ENCODE data around the gene SEMA5A.
"Not testable (repeated sequence)": the region's sequence is repeated elsewhere in the genome, so short reads cannot be mapped to it uniquely, and the experiment has no call there.

SEMA5A gene

DNA sequence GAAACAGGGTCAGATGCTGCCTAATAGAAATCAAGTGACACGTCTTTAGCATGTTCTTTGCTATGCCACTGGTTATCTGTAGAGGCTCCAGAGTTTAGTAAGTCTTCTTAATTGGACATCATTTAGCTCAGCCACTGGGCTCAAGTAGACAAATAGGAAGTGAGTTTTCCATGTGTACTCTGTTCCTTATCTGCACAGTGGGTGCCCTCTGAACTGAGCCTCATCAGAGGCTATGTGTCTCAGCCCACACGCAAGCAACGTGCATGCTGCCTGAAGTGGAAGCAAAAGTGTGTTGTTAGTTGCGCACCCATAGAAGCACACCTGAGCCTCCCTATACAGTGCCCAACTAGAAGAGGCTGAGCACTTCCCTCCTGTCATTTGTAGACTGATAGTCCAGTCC lies 134.7 kb downstream of the SEMA5A start:
- in situ Hi-C loops (cut with MboI; ENCODE audit: low sequenced_read_pairs) = no loop called here

DNA sequence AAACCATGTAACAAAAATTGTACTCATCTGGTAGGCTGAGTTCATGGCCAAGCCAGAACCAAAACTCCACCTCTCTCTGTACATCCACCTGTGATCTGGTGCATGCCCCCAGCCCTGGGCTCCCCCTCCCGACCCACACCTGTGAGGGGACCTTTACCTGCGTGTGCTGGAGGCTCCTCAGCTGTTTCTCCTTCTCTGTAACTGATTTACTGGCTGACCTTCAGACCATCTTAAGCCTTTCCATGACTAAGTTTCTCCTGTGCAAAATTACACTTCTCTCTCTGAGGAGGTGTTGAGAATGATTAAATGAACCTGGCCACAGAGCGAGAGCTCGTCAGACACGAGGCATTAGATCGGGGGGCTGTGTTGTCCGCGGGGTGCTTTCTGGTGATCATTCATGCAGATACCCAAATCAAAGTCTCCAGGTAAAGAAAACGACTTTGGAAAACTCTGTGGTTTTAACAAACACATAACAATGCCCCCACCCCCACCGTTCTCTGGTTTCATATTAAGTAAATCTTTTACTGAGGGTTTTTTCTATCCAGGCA lies 136.4 kb downstream of the SEMA5A start:
- in situ Hi-C loops (cut with MboI; ENCODE audit: low sequenced_read_pairs) = no loop called here

DNA sequence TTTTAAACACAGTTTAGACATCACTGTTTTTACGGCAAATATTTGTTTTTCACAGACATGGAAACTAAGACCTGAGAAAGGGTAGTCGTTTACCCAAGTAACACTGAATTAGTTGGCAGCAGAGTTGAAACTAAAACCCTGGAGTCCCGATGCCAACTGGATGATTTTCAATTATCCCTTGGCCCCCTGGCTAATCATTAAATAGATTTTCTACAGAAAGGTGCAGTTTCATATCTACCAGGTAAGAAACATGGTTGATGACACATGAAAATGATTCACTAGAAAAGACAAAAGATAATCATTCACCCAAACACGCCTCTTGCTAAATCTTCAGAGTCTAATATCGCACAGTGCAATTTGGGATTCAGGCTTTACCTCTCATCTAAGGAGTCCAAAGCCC lies 136.9 kb downstream of the SEMA5A start:
- in situ Hi-C loops (cut with MboI; ENCODE audit: low sequenced_read_pairs) = no loop called here

DNA sequence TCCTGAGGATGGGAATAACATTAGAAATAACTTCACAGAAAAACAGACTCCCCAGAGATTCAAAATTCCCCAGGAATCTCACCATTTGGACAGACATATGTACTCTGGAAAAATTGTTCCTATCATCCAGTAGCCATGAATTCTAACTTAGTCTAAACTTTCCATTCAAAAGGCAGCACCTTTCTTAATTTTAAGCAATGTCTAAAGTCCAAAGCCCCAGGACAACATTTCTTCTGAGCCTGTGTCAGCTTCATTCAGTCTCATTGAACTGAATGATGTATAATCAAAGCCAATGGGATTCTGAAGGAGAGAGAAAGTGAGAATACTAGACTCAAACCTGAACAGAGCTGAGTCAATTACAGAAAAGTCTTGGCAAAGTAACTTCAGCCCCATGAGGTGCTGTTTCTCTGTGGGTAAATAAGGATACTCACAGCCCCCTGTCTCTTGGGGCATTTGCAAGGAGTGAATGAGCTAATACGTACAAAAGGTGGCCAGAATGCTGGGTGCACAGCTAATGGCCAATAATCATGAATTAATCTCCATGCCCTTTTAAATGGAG lies 140.6 kb downstream of the SEMA5A start:
- in situ Hi-C loops (cut with MboI; ENCODE audit: low sequenced_read_pairs) = no loop called here

DNA sequence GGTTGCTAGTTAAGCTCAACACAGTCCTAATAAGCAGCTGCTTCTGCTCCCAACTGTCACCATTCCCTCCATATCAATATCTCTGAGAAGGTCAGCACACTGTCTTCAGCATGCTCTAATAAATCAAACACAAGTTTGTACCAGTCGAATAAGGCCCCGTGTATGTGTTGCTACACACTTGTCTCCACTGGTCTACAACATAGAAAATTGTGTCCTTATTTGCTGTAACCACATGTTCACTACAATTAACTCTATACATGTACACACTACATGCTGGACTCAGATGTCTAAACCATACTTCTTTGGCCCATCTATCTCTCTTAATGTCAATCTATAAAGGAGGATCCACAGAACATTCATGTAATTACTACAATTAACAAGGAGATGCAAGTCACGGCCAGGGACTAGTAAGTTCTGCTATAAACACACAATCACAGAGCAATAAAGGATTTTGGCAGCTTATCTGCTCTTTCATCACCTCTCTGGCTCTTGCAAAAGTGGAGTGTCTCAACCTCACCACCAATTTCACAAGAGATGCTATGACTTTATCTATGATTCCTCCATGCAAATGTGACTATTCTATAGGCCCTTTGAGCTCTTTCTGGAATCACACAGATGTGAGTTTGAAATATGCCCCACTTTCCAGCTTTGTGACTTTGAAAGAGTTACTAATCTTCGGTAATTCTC lies 143.9 kb downstream of the SEMA5A start:
- in situ Hi-C loops (cut with MboI; ENCODE audit: low sequenced_read_pairs) = no loop called here

DNA sequence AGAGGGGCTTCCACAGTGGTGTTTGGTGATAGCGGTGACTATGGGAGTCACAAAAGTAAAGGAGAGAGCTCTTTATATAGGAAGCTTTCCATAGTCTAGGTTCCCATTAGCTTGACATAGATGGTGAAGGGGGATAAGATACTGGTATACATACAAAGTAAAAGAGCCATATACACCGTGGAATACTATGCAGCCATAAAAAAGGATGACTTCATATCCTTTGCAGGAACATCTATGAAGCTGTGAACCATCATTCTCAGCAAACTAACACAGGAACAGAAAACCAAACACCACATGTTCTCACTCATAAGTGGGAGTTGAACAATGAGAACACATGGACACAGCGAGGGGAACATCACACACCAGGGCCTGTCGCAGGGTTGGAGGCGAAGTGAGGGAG lies 146.1 kb downstream of the SEMA5A start:
- in situ Hi-C loops (cut with MboI; ENCODE audit: low sequenced_read_pairs) = not testable (repeated sequence)

DNA sequence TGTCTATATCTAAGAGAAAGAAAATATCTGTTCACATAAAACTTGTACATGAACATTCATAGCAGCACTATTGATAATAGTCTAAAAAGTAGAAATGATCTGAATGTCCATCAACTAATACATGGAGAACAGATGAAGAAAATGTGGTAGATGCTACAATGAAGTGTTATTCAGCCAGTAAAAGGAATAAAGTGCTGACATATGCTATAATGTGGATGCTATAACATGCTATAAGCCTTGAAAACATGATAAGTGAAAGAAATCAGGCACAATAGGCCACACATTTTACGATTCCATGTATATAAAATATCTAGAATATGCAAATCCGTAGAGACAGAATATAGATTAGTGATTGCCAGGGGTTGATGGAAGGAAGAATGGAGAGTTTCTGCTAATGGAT lies 146.8 kb downstream of the SEMA5A start:
- in situ Hi-C loops (cut with MboI; ENCODE audit: low sequenced_read_pairs) = no loop called here

DNA sequence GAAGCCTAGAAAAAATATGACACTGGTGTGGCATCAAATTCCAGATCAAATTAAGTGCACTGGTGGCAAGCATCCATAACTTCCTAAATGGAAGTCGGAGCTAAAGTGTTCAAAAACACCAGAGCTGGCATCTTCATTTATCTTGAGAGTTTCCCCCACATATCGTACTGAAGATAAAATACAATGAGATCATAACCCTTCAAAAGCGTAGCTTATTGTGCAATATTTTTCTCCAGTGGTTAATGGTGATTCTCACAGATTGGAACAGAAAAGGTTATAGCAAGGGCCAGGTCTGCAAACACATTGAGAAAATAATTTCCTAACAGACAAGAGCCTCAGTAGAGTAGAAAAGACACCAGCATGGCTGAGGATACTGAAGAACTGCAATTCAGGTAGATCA lies 147.6 kb downstream of the SEMA5A start:
- in situ Hi-C loops (cut with MboI; ENCODE audit: low sequenced_read_pairs) = no loop called here

DNA sequence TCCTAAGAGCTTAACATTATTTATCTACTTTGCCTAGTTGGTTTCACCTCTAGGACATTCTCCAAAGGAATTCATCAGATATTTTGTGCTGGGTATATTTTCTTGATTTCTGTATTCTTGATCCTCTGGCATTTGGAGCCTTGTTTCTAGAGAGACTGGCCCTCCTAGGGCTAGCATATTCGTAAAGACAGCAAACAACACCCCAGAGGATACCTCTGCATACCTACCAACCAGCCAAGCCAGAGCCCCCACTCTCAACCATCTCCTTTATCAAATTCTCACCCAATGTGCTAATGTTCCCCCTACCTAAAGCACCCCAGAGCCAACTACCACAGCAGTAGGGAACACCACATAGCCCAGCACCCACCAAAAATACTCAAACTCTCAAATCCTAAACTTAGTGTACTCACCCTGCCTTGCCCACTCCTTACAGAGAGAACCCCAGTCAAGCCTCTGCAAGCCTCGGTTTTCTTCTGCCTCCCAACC lies 149.5 kb downstream of the SEMA5A start:
- in situ Hi-C loops (cut with MboI; ENCODE audit: low sequenced_read_pairs) = no loop called here

DNA sequence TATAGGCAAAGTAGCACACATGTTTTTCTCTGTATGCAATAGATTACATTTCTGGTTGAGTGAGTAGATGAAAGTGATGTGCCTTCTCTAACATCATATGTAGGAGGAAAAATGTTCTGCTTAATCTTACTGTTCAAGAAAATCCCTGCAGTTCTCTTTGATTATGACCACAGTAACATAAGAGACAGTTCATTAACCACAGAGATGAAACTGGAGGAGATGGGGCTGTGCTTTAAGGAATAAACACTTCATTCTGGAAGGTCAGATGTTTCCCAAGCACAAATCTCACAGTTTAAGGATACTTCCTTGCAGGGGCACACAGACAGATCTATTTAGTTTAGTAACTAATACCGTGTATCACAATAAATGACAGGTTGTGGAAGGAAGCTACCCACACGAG lies 150.2 kb downstream of the SEMA5A start:
- in situ Hi-C loops (cut with MboI; ENCODE audit: low sequenced_read_pairs) = no loop called here

DNA sequence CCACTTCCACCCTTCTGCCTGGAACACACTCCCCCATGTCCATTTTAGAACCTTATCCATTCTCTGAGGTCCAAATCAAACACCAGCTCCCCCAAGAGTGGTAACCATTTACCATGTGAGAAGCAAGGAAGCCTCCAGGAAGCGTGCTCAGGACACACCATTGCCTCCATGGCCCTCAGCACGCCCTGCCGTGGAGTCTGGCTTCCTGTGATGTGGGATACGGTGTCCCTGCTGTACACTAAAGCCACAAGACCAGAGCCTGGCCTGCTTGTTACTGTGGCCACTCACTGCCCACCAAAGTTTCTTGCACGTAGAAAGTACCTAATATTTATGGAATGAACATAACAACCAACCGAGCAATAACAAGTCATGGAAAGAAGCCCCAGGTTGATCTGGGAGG lies 151.7 kb downstream of the SEMA5A start:
- in situ Hi-C loops (cut with MboI; ENCODE audit: low sequenced_read_pairs) = no loop called here

DNA sequence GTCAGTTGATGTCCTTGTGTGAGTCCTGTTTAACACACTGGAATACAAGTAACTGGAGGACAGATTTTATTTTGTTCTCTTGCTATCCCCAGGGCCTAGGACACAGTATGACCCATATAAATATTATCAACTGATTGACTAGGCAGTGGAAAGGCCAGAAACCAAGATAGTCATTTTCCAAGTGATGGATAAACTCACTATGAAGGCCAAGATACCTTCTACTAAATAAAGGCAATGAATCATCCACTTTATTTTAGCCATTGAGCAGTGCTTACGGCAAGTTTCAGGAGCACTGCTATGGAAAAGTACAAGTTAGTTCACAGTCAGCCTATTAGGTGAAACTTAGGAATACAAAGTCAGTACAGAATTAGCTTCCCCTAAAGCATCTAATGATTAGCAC lies 153.2 kb downstream of the SEMA5A start:
- in situ Hi-C loops (cut with MboI; ENCODE audit: low sequenced_read_pairs) = no loop called here

DNA sequence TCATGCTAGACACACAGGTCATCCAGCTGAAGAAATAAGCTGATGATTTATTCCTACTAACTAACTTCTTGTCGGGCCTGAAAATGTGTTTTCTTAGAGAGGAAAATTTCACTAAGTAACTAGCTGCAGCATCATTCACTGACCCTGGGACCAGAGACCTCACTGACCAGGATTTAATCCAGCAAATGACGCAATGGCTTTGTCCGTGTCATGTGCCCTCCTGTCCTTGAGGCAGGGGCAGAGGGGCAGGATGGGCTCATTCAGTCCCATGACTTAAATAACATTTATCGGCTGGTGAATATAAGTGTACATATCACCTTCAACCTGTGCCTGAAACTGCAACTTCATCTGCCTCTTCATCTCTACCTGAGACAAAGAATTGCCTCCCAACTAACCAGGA lies 154.8 kb downstream of the SEMA5A start:
- in situ Hi-C loops (cut with MboI; ENCODE audit: low sequenced_read_pairs) = no loop called here

DNA sequence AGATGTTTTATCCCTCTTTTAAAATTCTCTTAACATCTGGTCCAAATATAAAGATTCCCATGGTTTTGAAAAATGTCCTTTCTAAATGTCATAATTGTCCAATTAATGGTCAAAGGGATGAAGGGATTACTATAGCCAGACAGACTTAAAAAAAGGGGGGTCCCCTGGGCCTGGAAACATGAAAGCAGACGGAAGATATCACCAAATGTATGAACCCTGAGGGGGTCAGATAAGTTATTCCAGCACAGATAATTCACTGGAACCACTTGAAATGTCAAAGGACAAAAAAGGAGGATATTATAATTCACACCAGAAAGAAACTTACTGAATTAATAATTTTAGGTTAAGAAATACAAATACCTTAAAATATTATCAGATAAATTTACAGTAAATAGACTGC lies 155.8 kb downstream of the SEMA5A start:
- in situ Hi-C loops (cut with MboI; ENCODE audit: low sequenced_read_pairs) = no loop called here

DNA sequence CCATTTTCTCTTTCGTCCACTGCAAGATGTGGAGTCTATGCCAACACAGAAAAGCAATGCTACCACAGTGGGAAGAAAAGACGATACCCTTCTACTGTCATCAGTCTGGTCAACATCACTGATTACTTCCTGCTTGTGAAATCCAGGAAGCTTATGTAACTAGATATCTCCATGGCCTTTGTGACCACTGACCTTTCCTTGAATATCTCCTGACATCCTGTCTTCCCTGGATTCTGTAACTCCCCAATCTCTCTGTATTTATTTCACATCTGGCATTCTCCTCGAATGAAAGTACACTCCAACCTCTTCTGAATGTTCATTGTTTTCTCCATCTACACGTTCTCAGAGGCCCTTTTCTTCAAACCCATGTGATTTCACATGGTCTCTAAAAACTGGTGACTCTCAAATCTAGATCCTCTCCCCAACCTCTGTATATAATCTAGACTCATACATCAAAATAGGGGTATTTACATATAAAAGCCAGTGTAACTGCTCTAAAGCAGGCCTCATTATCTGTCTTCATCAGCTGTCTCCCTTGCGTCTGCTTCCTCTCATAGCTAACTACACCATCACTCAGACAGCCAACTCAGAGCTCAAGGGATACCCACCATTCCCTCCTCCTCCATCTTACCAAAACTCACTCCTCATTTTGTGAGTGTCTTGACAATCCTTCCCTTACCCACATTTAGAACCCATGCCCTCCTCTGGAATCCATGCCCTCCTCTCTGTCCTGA lies 156.8 kb downstream of the SEMA5A start:
- in situ Hi-C loops (cut with MboI; ENCODE audit: low sequenced_read_pairs) = no loop called here

DNA sequence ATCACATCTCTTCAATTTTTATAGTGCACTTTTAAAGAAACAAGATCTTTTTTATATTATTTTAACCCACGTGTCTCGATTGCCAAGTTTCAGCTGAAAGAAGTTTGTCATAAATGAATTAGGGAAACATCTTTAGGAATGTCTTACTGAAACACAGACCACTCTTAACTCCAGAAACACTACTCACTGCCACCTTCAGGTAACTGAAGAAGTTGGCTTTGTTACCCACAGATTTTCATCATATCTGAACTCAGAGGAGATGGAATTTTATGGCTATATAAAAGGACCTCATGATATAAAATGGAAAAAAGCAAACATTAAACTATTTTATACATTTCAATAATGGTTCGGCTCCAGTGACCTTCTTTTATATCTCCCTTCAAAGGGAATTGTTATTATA lies 158.0 kb downstream of the SEMA5A start:
- in situ Hi-C loops (cut with MboI; ENCODE audit: low sequenced_read_pairs) = no loop called here

DNA sequence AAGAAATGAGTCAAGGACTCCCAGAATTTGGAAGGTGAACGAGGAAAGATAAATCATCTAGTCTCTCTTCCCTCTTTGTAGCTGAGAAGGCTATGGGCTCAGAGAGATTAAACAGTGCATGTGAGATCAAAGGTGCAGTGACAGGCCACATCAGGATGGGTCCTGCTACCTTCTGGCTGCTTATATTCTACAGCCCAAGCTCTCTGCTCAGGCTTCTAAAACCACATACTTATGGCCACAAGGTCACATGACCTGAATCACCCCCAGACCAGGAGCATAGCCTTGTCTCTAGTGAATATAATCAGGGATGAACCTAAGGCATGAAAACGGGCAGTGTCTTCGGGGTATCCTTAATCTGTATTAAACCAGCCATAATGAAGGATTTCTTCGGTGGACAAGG lies 158.9 kb downstream of the SEMA5A start:
- in situ Hi-C loops (cut with MboI; ENCODE audit: low sequenced_read_pairs) = no loop called here

DNA sequence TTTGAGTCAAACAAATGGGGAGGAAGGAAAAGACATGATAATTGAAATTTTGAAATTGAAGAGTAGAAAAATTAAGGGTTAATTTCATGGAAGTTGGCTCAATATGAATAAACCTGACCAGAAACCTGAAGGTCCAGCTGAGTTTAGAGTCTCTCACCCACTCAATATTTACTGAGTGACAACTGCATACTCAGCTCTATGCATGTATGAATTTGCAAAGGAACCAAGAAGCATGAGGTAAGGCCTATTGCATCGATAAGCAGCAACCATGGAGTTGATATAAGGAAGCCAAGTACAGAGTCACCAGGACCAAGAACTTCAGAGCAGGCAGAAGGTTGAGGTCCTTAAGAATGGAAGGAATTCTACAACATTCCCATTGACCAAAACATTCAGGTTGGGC lies 163.4 kb downstream of the SEMA5A start:
- in situ Hi-C loops (cut with MboI; ENCODE audit: low sequenced_read_pairs) = no loop called here

DNA sequence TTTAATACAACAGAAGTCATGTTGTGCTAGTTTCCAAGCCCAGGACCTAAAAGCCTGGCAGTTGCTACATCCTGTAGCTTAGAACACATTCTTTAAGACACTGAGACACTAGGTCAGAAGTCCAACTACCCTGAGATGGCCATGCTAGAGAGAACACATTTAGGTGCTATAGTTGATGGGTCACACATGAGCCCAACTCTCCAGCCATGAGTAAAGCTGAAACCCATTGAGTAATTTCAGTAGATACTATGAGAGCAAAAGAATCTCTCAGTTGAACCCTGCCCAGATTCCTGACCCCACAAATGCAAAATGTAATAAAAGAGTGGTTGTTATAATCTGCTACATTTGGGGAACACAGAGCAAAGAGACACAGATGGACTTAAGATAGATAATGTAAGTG lies 164.4 kb downstream of the SEMA5A start:
- in situ Hi-C loops (cut with MboI; ENCODE audit: low sequenced_read_pairs) = no loop called here

DNA sequence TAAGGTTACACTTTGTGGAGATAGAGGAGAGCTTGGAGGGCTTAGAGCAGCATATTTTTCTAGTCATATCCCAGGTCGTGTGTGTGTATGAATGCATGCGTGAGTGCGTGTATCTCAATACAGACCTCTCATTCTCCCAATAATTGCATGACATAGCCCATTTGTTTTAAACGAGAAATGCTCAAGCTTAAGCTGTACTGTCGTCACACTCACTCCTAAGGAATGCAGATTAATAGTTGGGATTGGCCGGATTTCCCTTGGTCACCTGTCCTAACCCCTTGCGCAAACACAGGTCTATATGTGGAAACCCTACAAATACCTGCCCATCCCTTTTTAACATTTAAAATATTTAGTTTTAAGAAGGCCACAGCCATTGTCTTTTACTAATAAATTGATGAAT lies 165.8 kb downstream of the SEMA5A start:
- in situ Hi-C loops (cut with MboI; ENCODE audit: low sequenced_read_pairs) = no loop called here

DNA sequence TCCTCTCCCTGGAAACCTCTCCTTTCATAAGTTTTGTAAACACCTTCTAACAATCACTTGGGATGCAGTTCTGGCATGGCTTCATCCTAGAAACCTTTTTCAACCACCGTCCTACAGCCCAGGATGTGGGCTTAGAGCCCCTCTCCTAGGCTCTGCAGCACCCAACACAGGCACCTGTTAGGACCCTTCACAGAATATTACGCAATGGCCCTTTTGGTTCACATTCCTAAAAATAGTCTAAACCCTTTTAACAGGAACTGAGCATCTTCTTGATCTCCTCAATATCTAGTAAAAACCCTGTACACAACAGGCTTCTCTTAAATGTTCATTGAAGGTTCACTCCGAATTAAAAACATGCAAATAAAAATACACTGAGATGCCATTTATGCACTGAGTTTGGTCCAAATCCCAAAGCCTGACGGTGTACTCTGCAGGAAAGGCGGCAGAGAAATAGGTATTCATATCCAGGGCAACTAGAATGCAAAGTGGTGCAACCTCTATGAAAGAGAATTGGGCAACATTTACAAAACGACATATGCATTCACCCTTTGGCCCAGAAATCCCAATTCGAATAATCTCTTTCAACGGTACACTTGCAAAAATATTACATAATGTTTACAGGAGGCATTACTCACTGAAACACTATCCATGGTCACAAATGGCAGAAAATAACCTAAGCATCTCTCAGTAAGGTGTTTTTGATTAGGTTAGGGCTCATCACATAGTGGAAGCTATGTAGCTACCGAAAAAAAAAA lies 169.3 kb downstream of the SEMA5A start:
- in situ Hi-C loops (cut with MboI; ENCODE audit: low sequenced_read_pairs) = no loop called here
